ENCODE measurements around the gene UBLCP1.

DNA sequence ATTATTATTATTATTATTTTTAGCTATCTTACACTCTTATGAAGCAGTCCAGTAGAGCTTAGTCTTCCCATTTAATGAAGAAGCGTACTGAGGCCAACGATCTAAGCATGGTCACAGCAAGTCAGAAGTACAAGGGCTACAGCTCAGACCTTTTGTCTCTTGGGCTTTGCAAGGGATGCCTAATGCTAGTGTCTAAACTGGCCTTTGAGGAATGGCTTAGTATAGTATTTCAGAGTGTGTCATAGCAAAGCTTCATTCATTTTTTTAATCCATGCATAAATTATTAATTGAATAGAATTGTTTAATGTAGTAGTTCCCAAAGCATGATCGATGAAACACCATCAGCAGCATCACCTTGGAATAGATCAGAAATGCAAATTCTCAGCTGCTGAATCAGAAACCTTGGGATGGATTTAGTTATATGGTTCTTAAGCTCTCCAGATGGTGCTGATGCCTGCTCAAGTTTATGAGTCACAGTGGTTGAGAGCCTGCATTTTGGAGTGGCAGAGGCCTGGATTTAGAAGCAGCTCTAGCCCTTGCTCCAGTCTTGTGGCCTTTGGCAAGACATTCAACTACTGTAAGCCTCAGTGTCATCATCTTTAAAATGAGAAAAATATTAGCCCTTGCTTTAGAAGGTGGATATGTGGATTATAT is 61.1 kb downstream of the UBLCP1 start:
- TF ChIP-seq, protein P1, sequence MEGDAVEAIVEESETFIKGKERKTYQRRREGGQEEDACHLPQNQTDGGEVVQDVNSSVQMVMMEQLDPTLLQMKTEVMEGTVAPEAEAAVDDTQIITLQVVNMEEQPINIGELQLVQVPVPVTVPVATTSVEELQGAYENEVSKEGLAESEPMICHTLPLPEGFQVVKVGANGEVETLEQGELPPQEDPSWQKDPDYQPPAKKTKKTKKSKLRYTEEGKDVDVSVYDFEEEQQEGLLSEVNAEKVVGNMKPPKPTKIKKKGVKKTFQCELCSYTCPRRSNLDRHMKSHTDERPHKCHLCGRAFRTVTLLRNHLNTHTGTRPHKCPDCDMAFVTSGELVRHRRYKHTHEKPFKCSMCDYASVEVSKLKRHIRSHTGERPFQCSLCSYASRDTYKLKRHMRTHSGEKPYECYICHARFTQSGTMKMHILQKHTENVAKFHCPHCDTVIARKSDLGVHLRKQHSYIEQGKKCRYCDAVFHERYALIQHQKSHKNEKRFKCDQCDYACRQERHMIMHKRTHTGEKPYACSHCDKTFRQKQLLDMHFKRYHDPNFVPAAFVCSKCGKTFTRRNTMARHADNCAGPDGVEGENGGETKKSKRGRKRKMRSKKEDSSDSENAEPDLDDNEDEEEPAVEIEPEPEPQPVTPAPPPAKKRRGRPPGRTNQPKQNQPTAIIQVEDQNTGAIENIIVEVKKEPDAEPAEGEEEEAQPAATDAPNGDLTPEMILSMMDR (IDR thresholded peaks at IDR 0.05), result no peak
- TF ChIP-seq POLR2A (IDR thresholded peaks at IDR 0.05), result no peak
